WI38 (cell line): ENCODE results near the gene SLC17A3.

Experiments used
- H3K4me3 ChIP-seq: 2 replicates; pipeline ENCODE4 v1.5.1; 2011; ENCODE audit warnings: low read depth, mild to moderate bottlenecking, control low read depth, low read length
- CTCF ChIP-seq: IDR thresholded peaks from 2 replicates; pipeline ENCODE4 v1.5.1; 2012; ENCODE audit warnings: low read depth, mild to moderate bottlenecking, control low read depth, low read length

Gene SLC17A3

GRCh38 chr6:25821341-25821740 is 52.7 kb downstream of the SLC17A3 start:
- H3K4me3 ChIP-seq = no peak overlapping the region
- TF ChIP-seq CTCF = no peak

DNA sequence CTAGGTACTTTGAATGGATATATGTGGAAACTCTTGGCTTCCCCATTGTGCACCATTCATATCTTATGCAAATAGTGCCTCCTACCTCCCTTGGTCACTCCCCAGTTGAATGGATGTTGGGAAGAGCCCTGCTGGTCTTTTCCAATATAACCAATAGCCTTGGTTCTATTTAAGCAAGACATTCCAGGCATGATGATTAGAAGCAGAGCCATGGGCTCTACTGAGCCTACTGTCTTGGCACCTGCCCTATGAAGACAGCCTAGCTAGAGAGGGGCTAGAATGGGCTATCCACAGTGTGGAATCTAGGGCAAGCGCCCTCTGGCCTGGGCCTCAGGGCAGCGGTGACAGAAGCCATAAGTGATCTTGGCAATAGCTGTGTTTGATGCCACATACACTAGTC is 57.8 kb downstream of the SLC17A3 start:
- no peak overlapping the region for H3K4me3 ChIP-seq
- TF ChIP-seq CTCF = no peak

- TF ChIP-seq CTCF = no peak
- no peak overlapping the region for H3K4me3 ChIP-seq
Observed at GRCh38 chr6:25815194-25815593, 58.8 kb downstream of the SLC17A3 start.

DNA sequence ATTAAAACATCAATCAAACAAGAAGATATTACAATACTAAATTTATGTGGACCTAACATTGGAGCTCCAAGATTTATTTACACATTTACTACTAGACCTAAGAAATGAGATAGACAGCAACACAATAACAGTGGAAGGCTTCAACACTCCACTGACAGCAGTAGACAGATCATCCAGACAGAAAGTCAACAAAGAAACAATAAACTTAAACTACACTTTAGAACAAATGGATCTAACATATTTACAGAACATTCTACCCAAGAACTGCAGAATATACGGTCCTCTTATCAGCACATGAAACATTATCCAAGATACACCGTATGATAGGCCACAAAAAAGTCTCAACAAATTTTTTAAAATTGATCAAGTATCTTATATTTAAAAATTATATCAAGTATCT is 69.2 kb downstream of the SLC17A3 start:
- TF ChIP-seq CTCF = no peak
- no peak overlapping the region for H3K4me3 ChIP-seq

GRCh38 chr6:25801436-25801835 is 72.6 kb downstream of the SLC17A3 start:
- TF ChIP-seq CTCF = no peak
- no peak overlapping the region for H3K4me3 ChIP-seq
